Subcutaneous abdominal adipose tissue (tissue), 5 donors: Measurements from ENCODE around the gene CHST11.

ENCODE experiments used
- H3K27ac ChIP-seq: one replicate; pipeline ENCODE4 v1.7.0; 2013; ENCODE audit warnings: low read depth, mild to moderate bottlenecking, inconsistent platforms, low read length, moderate library complexity
- H3K27me3 ChIP-seq, 5 donors: one replicate each; pipeline ENCODE4 v1.7.0; 2013; ENCODE audit warnings: low read length in 5 of 5, inconsistent platforms in 1 of 5; ENCODE audit not compliant: control insufficient read depth in 5 of 5, insufficient read depth in 4 of 5
- H3K36me3 ChIP-seq, 5 donors: one replicate each; pipeline ENCODE4 v1.7.0; 2013; ENCODE audit warnings: low read length in 5 of 5; ENCODE audit not compliant: control insufficient read depth in 5 of 5, insufficient read depth in 5 of 5
- H3K4me1 ChIP-seq, 5 donors: one replicate each; pipeline ENCODE4 v1.7.0; 2013; ENCODE audit warnings: low read length in 5 of 5, mild to moderate bottlenecking in 3 of 5, moderate library complexity in 1 of 5; ENCODE audit not compliant: control insufficient read depth in 5 of 5, insufficient read depth in 5 of 5
- H3K4me3 ChIP-seq, 5 donors: one replicate each; pipeline ENCODE4 v1.7.0; 2013; ENCODE audit warnings: low read length in 5 of 5, low read depth in 1 of 5
- H3K9ac ChIP-seq, 5 donors: one replicate each; pipeline ENCODE4 v1.7.0; 2013; ENCODE audit warnings: low read length in 5 of 5, mild to moderate bottlenecking in 4 of 5, moderate library complexity in 3 of 5
- H3K9me3 ChIP-seq, 5 donors: one replicate each; pipeline ENCODE4 v1.7.0; 2013; ENCODE audit warnings: low read length in 5 of 5; ENCODE audit not compliant: control insufficient read depth in 5 of 5
- donor health status: healthy.
- donor health status: healthy.
- donor health status: healthy.
- donor health status: healthy.
- donor health status: healthy.

The CHST11 gene

DNA sequence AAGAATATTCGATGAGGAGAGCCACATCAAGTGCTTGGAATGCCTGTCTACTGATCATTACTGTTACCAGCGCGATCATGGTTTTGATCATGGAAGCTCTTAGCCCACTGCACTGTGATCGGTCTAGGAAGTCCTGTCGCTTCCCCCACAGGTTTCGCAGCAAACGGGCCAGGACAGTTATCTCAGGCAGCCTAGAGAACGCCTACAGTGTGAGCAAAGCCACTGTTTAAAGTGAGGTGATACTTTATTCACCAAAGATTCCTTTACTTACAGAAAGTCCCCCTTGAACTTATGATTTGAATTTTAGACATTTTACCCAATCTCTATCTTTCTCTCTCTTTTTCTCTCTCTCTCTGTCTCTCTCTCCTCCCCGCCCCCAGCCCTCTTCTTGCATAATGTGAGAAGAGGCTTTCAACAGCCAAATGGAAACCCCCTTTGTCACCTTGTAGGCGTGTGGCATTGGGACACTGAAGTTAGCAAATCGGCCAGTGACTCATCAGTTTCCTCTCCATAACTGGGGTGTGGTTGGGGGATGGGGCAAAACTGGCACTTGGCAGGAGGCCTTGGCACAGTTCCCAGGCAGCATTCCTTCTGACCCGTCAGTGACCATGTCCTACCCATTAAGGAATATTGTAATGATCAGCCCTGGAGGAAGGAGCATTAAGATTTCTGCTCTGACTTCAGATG, 214.8 kb downstream of the CHST11 start:
- Histone ChIP-seq H3K9me3 (no peaks in the 10 kb centered on the region), H3K27me3 (no peaks in the 10 kb centered on the region), H3K9ac (peak overlapping the region in 3 of 5 donors; percentile 6 to 42 (median 39)), H3K4me3 (peak overlapping the region in 1 of 5 donors; percentile 10), H3K36me3 (no peaks in the 10 kb centered on the region), H3K4me1 (peaks cover 10 to 69% (median 52%) of the 10 kb centered on the region in 5 donors), H3K27ac (peak overlapping the region; percentile 78)

- H3K27ac ChIP-seq = peak overlapping the region; percentile 78
- peak overlapping the region in 3 of 5 donors; percentile 6 to 42 (median 39) for H3K9ac ChIP-seq
- H3K4me3 ChIP-seq = no peak overlapping the region
- peaks cover 10 to 65% (median 52%) of the 10 kb centered on the region in 5 donors for H3K4me1 ChIP-seq
- H3K27me3 ChIP-seq = no peaks in the 10 kb centered on the region
- no peaks in the 10 kb centered on the region for H3K9me3 ChIP-seq
- no peaks in the 10 kb centered on the region for H3K36me3 ChIP-seq
Observed at GRCh38 chr12:104672096-104672445, 215.3 kb downstream of the CHST11 start.

GRCh38 chr12:104672501-104673265, 215.9 kb downstream of the CHST11 start:
- no peaks in the 10 kb centered on the region for H3K9me3 ChIP-seq
- H3K27me3 ChIP-seq = no peaks in the 10 kb centered on the region
- H3K4me3 ChIP-seq = no peak overlapping the region
- peak overlapping the region in 1 of 5 donors; percentile 42 for H3K9ac ChIP-seq
- H3K36me3 ChIP-seq = no peaks in the 10 kb centered on the region
- H3K4me1 ChIP-seq = peaks cover 10 to 59% (median 52%) of the 10 kb centered on the region in 5 donors
- H3K27ac ChIP-seq = peak overlapping the region; percentile 78

GRCh38 chr12:104673294-104673693, 216.5 kb downstream of the CHST11 start:
- H3K36me3 ChIP-seq = no peaks in the 10 kb centered on the region
- H3K9ac ChIP-seq = no peak overlapping the region
- peaks cover 10 to 54% (median 51%) of the 10 kb centered on the region in 5 donors for H3K4me1 ChIP-seq
- H3K4me3 ChIP-seq = no peak overlapping the region
- H3K27me3 ChIP-seq = no peaks in the 10 kb centered on the region
- H3K27ac ChIP-seq = no peak overlapping the region
- H3K9me3 ChIP-seq = no peaks in the 10 kb centered on the region

DNA sequence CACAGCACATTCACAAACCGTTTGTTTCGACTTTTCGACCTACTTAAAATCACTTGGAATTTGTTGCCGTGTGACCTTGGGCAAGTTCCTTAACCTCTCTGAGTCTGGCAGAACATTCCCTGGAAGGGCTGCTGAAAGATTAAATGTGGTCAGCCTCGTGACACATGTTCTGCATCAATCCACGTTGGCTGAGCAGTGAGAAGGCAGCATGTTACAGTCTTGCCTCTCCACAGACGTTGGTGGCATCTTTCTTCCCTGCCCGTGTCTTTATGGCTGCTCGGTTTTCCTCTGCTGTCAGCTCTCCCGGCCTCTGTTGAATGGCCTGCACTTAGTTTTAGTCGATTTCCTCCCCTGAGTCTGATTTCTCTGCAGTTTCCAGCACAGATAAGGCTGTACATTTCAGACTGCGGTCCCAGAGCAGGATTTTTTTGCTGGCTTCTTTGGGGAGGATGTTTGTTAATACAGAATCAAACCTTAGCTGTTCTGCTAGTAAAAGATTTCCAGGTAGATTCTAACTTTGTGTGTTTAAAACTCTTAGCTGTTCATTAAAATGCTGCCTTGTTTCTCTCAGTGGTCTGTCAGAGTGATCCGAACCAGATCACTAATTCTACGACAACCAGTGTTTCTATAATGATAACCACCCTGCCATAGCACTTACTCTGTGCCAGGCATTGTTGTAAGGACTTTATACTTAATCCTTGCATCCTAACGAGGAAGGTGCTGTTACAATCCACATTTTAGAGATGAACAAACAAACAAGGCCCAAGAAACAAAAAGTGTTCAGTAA, 217.1 kb downstream of the CHST11 start:
- Histone ChIP-seq H3K4me3 (no peak overlapping the region), H3K9me3 (no peaks in the 10 kb centered on the region), H3K27ac (no peak overlapping the region), H3K9ac (no peak overlapping the region), H3K4me1 (peaks cover 10 to 48% (median 45%) of the 10 kb centered on the region in 5 donors), H3K27me3 (no peaks in the 10 kb centered on the region), H3K36me3 (no peaks in the 10 kb centered on the region)

- H3K4me1 ChIP-seq = peaks cover 6 to 29% (median 17%) of the 10 kb centered on the region in 5 donors
- no peaks in the 10 kb centered on the region for H3K36me3 ChIP-seq
- no peak overlapping the region for H3K27ac ChIP-seq
- no peak overlapping the region for H3K4me3 ChIP-seq
- H3K9ac ChIP-seq = no peak overlapping the region
- H3K9me3 ChIP-seq = no peaks in the 10 kb centered on the region
- H3K27me3 ChIP-seq = no peaks in the 10 kb centered on the region
Observed at GRCh38 chr12:104676636-104677035, 219.9 kb downstream of the CHST11 start.

GRCh38 chr12:104677441-104678089, 220.8 kb downstream of the CHST11 start:
- Histone ChIP-seq H3K27me3 (no peaks in the 10 kb centered on the region), H3K9ac (no peak overlapping the region), H3K9me3 (no peaks in the 10 kb centered on the region), H3K4me1 (peaks cover 0 to 20% (median 9%) of the 10 kb centered on the region in 5 donors), H3K4me3 (no peak overlapping the region), H3K36me3 (no peaks in the 10 kb centered on the region), H3K27ac (no peak overlapping the region)

DNA sequence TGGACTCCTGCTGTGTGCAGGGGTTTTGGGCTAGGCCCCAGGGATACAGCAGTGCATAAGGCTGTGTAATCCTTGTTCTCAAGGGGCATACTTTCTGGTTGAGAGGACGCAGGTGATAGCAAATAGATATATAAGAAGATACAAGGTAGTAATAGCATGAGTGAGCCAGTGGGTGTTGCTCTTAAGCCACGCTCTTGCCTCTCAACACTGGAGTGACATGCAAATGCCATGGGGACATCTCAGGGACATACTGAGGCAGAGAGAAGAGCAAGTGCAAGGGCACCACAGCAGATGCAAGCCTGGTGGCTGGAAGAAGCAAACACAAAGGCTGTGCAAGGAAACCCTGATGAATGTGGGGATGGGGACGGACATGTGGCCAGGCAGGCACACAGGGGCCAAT, 223.3 kb downstream of the CHST11 start:
- no peak overlapping the region for H3K9ac ChIP-seq
- no peaks in the 10 kb centered on the region for H3K9me3 ChIP-seq
- no peak overlapping the region for H3K27ac ChIP-seq
- no peaks in the 10 kb centered on the region for H3K27me3 ChIP-seq
- peaks cover 0 to 15% (median 4%) of the 10 kb centered on the region in 5 donors for H3K4me1 ChIP-seq
- H3K4me3 ChIP-seq = no peak overlapping the region
- H3K36me3 ChIP-seq = no peaks in the 10 kb centered on the region

DNA sequence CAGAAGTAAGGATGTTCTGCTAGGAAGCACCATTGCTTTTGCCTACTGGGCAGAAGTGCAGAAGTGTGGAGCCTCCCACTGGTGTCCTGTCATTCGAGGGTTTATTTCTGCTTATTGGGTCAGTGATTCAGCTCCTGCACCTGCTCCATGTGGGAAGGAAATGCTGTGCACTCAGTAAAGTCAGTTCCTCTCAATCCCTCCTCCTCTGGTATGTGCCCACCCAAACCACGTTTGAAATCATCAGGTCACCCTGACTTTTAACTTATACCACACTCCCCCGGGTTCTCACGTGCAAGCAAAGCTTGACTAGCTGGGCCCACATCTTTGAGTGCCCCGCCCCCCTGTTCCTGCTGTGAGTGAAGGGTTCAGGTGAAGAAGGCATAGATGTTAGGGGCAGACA, 223.7 kb downstream of the CHST11 start:
- no peaks in the 10 kb centered on the region for H3K36me3 ChIP-seq
- no peaks in the 10 kb centered on the region for H3K9me3 ChIP-seq
- H3K9ac ChIP-seq = no peak overlapping the region
- H3K4me1 ChIP-seq = peaks cover 0 to 17% (median 6%) of the 10 kb centered on the region in 5 donors
- no peak overlapping the region for H3K27ac ChIP-seq
- no peaks in the 10 kb centered on the region for H3K27me3 ChIP-seq
- no peak overlapping the region for H3K4me3 ChIP-seq
